ENCODE results near the gene POU2F2. TPM values are rescaled to one million over a fixed set of nuclear protein-coding genes. Genes with fewer than 3 reads are reported as not detected.
A peak's percentile ranks its signal among the peaks of the same experiment; 100 is the strongest.

The POU2F2 gene
- total RNA-seq, 1 experiment from 2014 or later = 6.0 TPM

DNA sequence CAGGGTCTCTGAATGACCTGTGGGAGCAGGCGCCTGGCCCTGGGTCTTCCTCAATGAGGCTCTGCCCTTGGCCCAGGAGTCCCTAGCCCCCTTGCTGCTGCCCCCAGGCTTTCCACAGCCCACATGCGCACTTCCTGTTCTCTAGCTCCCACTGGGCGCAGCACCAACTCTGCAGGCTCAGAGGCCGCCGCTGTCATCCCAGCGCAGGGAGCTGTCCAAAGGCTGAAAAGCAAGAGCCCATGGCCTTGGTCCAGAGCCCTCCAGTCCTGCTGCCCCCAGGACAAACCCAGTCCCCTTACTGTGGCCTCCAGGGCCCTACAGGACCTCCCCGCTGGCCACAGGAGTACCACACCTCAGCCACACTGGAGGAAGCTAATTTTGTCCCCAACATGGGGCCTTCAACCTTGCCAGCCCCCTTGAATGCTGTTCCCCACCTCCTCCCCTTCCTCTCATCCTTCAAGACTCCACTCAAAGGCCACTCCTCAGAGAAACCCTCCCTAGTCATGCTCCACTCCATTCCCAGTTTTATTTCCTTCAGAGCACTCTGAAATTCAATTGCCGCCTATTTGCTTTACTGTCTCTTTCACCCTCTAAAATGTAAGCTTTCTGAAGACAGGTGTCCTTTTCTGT lies 8.0 kb upstream of the POU2F2 start (continued):
- peak; percentile 96 for TF ChIP-seq FOXP1 (CRISPR knock-in tag; IDR thresholded peaks at IDR 0.05; ENCODE audit: borderline replicate concordance)
- TF ChIP-seq, protein P1, sequence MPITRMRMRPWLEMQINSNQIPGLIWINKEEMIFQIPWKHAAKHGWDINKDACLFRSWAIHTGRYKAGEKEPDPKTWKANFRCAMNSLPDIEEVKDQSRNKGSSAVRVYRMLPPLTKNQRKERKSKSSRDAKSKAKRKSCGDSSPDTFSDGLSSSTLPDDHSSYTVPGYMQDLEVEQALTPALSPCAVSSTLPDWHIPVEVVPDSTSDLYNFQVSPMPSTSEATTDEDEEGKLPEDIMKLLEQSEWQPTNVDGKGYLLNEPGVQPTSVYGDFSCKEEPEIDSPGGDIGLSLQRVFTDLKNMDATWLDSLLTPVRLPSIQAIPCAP (CRISPR knock-in tag; IDR thresholded peaks at IDR 0.05) = peak; percentile 56; the same call in 1 of the 2 replicates
- TF ChIP-seq CREB1 (CRISPR knock-in tag; IDR thresholded peaks at IDR 0.05) = peak; percentile 86; the same call in 1 of the 2 replicates
- TF ChIP-seq ZNF396 (CRISPR knock-in tag; IDR thresholded peaks at IDR 0.05; ENCODE audit: borderline replicate concordance) = no peak
- TF ChIP-seq FOXK1 (CRISPR knock-in tag; IDR thresholded peaks at IDR 0.05) = peak; percentile 72; the same call in 1 of the 2 replicates
- no peak for TF ChIP-seq HMGA2 (CRISPR knock-in tag; IDR thresholded peaks at IDR 0.05)
- TF ChIP-seq, protein P2, sequence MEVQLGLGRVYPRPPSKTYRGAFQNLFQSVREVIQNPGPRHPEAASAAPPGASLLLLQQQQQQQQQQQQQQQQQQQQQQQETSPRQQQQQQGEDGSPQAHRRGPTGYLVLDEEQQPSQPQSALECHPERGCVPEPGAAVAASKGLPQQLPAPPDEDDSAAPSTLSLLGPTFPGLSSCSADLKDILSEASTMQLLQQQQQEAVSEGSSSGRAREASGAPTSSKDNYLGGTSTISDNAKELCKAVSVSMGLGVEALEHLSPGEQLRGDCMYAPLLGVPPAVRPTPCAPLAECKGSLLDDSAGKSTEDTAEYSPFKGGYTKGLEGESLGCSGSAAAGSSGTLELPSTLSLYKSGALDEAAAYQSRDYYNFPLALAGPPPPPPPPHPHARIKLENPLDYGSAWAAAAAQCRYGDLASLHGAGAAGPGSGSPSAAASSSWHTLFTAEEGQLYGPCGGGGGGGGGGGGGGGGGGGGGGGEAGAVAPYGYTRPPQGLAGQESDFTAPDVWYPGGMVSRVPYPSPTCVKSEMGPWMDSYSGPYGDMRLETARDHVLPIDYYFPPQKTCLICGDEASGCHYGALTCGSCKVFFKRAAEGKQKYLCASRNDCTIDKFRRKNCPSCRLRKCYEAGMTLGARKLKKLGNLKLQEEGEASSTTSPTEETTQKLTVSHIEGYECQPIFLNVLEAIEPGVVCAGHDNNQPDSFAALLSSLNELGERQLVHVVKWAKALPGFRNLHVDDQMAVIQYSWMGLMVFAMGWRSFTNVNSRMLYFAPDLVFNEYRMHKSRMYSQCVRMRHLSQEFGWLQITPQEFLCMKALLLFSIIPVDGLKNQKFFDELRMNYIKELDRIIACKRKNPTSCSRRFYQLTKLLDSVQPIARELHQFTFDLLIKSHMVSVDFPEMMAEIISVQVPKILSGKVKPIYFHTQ (CRISPR knock-in tag; IDR thresholded peaks at IDR 0.05) = no peak
- TF ChIP-seq ZNF121 (CRISPR knock-in tag; IDR thresholded peaks at IDR 0.05) = no peak
- TF ChIP-seq, protein P3, sequence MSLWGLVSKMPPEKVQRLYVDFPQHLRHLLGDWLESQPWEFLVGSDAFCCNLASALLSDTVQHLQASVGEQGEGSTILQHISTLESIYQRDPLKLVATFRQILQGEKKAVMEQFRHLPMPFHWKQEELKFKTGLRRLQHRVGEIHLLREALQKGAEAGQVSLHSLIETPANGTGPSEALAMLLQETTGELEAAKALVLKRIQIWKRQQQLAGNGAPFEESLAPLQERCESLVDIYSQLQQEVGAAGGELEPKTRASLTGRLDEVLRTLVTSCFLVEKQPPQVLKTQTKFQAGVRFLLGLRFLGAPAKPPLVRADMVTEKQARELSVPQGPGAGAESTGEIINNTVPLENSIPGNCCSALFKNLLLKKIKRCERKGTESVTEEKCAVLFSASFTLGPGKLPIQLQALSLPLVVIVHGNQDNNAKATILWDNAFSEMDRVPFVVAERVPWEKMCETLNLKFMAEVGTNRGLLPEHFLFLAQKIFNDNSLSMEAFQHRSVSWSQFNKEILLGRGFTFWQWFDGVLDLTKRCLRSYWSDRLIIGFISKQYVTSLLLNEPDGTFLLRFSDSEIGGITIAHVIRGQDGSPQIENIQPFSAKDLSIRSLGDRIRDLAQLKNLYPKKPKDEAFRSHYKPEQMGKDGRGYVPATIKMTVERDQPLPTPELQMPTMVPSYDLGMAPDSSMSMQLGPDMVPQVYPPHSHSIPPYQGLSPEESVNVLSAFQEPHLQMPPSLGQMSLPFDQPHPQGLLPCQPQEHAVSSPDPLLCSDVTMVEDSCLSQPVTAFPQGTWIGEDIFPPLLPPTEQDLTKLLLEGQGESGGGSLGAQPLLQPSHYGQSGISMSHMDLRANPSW (CRISPR knock-in tag; conservative IDR thresholded peaks at IDR 0.05; ENCODE audit: low read depth) = no peak
- no peak for TF ChIP-seq MXD4 (CRISPR knock-in tag; IDR thresholded peaks at IDR 0.05; ENCODE audit: borderline replicate concordance)
- TF ChIP-seq NFATC4 (CRISPR knock-in tag; IDR thresholded peaks at IDR 0.05) = no peak
- TF ChIP-seq, protein P4, sequence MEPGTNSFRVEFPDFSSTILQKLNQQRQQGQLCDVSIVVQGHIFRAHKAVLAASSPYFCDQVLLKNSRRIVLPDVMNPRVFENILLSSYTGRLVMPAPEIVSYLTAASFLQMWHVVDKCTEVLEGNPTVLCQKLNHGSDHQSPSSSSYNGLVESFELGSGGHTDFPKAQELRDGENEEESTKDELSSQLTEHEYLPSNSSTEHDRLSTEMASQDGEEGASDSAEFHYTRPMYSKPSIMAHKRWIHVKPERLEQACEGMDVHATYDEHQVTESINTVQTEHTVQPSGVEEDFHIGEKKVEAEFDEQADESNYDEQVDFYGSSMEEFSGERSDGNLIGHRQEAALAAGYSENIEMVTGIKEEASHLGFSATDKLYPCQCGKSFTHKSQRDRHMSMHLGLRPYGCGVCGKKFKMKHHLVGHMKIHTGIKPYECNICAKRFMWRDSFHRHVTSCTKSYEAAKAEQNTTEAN (CRISPR knock-in tag; IDR thresholded peaks at IDR 0.05) = no peak; the same call in 1 of the 2 replicates

DNA sequence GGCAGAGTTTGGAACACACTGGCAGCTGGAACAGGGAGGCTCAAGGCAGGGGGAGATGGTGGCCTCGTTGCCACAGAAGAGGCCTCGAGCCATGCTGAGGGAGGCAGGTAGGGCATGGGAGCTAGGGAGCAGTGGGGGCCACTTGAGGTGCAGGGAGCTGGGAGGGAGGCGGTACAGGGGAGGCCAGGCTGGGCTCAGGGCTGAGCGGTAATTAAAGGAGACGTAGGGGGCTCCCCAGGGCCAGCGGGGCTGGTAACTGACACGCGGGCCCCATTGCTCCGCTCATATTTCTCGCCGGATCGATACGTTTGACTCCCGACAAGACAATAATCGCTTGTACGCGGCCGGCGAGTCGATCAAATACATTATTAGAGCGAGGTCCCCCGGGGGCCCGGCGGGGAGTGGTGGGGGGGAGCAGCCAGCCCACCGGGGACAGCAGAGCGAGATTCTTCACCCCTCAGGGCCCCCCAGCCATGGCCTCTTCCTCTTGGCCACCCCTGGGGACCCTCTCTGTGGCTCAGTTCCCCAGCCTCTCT lies 2.4 kb upstream of the POU2F2 start:
- H3K9me3 Mint-ChIP-seq = no peaks in the 10 kb centered on the region
- TF ChIP-seq, protein P4 (CRISPR knock-in tag; IDR thresholded peaks at IDR 0.05) = no peak
- TF ChIP-seq, protein P5, sequence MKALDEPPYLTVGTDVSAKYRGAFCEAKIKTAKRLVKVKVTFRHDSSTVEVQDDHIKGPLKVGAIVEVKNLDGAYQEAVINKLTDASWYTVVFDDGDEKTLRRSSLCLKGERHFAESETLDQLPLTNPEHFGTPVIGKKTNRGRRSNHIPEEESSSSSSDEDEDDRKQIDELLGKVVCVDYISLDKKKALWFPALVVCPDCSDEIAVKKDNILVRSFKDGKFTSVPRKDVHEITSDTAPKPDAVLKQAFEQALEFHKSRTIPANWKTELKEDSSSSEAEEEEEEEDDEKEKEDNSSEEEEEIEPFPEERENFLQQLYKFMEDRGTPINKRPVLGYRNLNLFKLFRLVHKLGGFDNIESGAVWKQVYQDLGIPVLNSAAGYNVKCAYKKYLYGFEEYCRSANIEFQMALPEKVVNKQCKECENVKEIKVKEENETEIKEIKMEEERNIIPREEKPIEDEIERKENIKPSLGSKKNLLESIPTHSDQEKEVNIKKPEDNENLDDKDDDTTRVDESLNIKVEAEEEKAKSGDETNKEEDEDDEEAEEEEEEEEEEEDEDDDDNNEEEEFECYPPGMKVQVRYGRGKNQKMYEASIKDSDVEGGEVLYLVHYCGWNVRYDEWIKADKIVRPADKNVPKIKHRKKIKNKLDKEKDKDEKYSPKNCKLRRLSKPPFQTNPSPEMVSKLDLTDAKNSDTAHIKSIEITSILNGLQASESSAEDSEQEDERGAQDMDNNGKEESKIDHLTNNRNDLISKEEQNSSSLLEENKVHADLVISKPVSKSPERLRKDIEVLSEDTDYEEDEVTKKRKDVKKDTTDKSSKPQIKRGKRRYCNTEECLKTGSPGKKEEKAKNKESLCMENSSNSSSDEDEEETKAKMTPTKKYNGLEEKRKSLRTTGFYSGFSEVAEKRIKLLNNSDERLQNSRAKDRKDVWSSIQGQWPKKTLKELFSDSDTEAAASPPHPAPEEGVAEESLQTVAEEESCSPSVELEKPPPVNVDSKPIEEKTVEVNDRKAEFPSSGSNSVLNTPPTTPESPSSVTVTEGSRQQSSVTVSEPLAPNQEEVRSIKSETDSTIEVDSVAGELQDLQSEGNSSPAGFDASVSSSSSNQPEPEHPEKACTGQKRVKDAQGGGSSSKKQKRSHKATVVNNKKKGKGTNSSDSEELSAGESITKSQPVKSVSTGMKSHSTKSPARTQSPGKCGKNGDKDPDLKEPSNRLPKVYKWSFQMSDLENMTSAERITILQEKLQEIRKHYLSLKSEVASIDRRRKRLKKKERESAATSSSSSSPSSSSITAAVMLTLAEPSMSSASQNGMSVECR (CRISPR knock-in tag; IDR thresholded peaks at IDR 0.05; ENCODE audit: borderline replicate concordance) = no peak
- no peak for TF ChIP-seq JAZF1 (CRISPR knock-in tag; IDR thresholded peaks at IDR 0.05)
- no peak for TF ChIP-seq KAT7 (CRISPR knock-in tag; IDR thresholded peaks at IDR 0.05; ENCODE audit: borderline replicate concordance)
- TF ChIP-seq JUN (CRISPR knock-in tag; IDR thresholded peaks at IDR 0.05) = no peak
- TF ChIP-seq, protein P6, sequence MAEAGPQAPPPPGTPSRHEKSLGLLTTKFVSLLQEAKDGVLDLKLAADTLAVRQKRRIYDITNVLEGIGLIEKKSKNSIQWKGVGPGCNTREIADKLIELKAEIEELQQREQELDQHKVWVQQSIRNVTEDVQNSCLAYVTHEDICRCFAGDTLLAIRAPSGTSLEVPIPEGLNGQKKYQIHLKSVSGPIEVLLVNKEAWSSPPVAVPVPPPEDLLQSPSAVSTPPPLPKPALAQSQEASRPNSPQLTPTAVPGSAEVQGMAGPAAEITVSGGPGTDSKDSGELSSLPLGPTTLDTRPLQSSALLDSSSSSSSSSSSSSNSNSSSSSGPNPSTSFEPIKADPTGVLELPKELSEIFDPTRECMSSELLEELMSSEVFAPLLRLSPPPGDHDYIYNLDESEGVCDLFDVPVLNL (CRISPR knock-in tag; IDR thresholded peaks at IDR 0.05; ENCODE audit: borderline replicate concordance, low read depth) = no peak
- peaks cover 20% of the 10 kb centered on the region for H3K4me1 Mint-ChIP-seq
- DNase-seq (ENCODE audit: low spot score) (no peak), ATAC-seq (no peak)
- H3K4me3 Mint-ChIP-seq = no peak overlapping the region
- CTCF ChIA-PET = interaction anchor here (0.9 to 4.3 kb wide), 4 partner anchors 20 to 145 kb away, joined by 4 to 52 read pairs (median 27); no protein-coding TSS in a partner anchor
- H3K27ac Mint-ChIP-seq = no peak overlapping the region
- POLR2A ChIA-PET = interaction anchor here (1.0 to 2.1 kb wide), 3 partner anchors 14 to 82 kb away, joined by 3 to 5 read pairs (median 3); partner anchors contain the start of gene DEDD2
- H3K27me3 Mint-ChIP-seq (ENCODE audit: low read depth) = peaks cover 36% of the 10 kb centered on the region
- no peaks in the 10 kb centered on the region for H3K36me3 Mint-ChIP-seq

Measured in WTC11 (cell line).